Measurements from ENCODE around the gene BTRC. TPM values are rescaled to one million over a fixed set of nuclear protein-coding genes. Genes with fewer than 3 reads are reported as not detected.

Gene BTRC
- total RNA-seq, 2 donors from 2014 or later: 14.8 to 15.1 TPM

DNA sequence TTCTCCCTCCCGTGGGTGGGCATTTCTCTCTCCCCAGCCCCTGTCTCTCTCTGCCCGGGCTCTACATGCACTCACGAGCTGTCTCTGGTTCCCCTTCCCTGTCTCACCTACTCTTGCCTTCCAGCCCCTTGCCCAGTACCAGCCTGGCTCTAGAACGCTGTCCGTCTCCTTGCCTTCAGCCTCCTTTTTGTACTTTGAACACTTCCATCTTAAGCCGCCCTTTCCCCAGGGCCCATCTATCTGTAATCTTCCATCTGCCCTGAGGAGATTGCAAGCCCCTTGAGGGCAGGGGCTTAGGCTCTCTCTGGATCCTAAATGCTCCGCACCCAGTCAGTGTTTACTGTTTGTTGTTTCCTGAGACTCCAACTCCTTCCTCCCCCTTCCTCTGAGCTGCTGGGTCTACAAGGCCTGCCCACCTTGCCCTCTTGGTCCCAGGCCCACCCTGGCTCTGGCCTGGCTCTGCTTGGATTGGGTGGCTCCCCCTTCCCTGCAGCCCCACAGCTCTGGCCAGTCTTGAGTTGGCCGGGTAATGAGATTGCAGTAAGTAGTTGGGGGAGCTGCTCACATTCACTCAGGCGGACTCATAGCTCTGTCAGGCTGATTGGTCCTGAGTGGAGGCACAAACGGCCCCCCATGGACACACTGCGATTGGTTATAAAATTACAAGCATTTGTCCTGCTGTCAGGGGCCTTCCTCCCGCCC is 205.8 kb downstream of the BTRC start:
- Mint-ChIP-seq H3K36me3 (ENCODE audit: low read depth) (peaks cover 1% of the 10 kb centered on the region), H3K27ac (peak overlapping the region; percentile 32), H3K27me3 (peaks cover 6% of the 10 kb centered on the region), H3K9me3 (no peaks in the 10 kb centered on the region), H3K4me1 (peaks cover 20% of the 10 kb centered on the region), H3K4me3 (no peak overlapping the region)
- no peak for ATAC-seq (replicated peaks)

DNA sequence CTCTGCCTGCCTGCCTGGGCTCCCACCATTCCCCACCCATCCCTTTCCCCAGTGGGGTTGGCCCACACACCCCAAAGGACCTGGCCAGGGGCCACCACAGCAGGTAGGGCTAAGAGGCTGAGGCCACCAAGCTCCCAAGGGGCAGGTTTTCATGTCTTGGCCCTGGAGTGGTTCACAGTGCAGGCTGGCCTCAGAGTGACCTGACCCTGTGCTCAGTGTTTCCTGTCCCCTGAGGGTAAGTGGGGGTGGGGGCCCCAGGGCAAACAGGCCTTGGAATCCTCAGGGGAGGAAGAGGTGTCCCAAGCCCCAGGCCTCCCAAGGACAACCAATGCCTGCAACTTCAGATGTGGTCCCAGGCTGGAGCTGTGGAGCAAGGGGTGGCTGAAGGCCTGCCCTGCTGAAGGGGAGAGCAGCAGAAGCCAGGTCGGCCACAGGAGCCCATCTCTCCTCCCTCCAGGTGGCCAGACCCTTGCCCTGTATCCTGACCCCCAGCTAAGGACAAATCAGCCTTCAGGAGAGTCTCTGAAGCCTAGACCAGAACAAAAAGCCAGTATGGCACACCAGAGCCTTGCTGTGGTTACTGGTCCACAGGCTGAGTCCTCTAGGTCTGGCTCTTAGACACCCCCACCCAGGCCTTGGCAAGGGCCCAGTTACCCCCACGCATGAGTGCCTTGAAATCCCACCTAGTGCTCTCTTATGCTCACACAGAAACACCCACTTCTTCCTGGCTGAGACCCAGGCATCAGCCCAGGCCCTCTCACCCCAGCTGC is 206.5 kb downstream of the BTRC start:
- Mint-ChIP-seq H3K36me3 (ENCODE audit: low read depth) (no peaks in the 10 kb centered on the region), H3K27me3 (peaks cover 12% of the 10 kb centered on the region), H3K9me3 (no peaks in the 10 kb centered on the region), H3K4me1 (peaks cover 20% of the 10 kb centered on the region), H3K27ac (peak overlapping the region; percentile 67), H3K4me3 (no peak overlapping the region)
- no peak for ATAC-seq (replicated peaks)

GRCh38 chr10:101561068-101561915 is 207.3 kb downstream of the BTRC start:
- Mint-ChIP-seq H3K36me3 (ENCODE audit: low read depth) (no peaks in the 10 kb centered on the region), H3K27me3 (peaks cover 16% of the 10 kb centered on the region), H3K4me3 (no peak overlapping the region), H3K27ac (peak overlapping the region; percentile 67), H3K9me3 (no peaks in the 10 kb centered on the region), H3K4me1 (peaks cover 20% of the 10 kb centered on the region)
- ATAC-seq (replicated peaks): no peak

- no peaks in the 10 kb centered on the region for H3K36me3 Mint-ChIP-seq (ENCODE audit: low read depth)
- H3K27ac Mint-ChIP-seq: no peak overlapping the region
- H3K4me3 Mint-ChIP-seq: no peak overlapping the region
Measured at GRCh38 chr10:101562231-101562630, 208.3 kb downstream of the BTRC start.

DNA sequence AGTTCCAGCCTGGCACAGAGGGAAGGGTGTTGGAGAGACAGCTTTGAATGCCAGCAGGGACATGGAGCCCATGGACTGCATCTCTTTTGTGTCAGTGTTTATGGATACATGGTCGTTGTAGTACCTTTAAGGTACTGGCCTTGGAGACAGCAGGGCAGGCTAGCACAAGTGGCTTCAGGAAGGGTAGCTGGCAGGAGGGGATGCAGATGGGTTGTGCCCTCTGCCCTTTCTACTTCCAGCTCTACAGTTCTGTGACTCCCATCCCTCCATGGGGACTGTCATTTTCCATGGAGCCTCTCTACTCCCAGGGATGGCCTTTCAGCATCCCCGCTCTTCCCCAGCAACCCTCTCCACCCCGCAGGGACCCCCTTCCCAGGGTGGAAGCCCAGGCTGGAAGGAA is 209.0 kb downstream of the BTRC start:
- Mint-ChIP-seq H3K4me1 (peaks cover 19% of the 10 kb centered on the region), H3K27me3 (peaks cover 30% of the 10 kb centered on the region), H3K36me3 (ENCODE audit: low read depth) (no peaks in the 10 kb centered on the region), H3K9me3 (no peaks in the 10 kb centered on the region), H3K27ac (no peak overlapping the region), H3K4me3 (no peak overlapping the region)
- ATAC-seq (replicated peaks): no peak

More at GRCh38 chr10:101562231-101562630, 208.3 kb downstream of the BTRC start:
- no peak for ATAC-seq (replicated peaks)
- H3K9me3 Mint-ChIP-seq: no peaks in the 10 kb centered on the region
- H3K4me1 Mint-ChIP-seq: peaks cover 24% of the 10 kb centered on the region
- H3K27me3 Mint-ChIP-seq: peaks cover 23% of the 10 kb centered on the region

DNA sequence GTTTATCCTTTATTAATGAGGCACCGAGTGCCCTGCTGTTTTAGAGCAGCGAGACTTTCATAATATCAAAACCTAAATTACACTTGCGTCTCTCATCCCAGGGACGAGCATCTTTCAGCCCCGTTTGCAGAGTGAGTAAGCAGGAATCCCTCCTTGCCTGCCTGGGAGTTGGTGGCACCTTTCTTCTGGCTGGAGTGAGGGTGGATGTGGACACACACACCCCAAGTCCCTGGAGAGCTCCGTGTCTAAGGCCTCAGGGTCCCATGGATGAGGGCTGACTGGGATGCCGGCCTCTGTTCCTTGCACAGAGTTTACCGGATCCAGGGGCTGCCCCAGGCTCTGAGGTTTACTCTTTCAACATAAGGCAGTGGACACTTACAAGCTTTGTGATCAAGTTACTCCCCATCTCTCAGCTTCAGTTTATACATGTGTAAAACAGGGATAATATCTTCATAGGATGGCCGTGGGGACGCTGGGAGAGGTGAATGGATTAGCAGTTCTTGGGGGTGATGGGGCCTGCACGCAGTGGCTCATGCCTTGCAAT is 209.6 kb downstream of the BTRC start:
- Mint-ChIP-seq H3K27me3 (peaks cover 36% of the 10 kb centered on the region), H3K4me1 (peaks cover 15% of the 10 kb centered on the region)

DNA sequence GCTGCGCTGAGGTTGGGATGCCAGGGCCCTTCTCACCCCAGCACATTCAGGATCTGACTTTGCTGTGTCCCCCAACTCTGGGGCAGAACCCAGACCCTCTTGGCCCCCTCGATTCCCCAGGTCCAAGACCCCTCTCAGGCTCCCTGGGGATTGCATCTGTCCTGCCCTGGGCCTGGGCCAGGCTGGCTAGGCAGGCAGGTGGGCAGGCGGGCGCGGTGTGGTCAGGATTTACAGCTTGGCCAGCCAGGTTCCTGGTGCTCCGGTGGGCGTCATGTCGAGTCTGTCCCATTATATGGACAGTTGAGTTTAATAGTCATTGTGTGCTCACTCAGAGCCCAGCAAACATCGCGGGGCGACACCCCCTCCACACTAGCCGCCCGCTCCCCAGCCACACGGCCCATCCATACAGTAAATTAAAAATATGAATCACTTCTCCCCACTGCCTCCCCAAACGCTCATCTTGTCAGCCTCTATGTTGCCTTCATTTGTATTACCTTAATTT is 210.6 kb downstream of the BTRC start:
- H3K27me3 Mint-ChIP-seq: peaks cover 41% of the 10 kb centered on the region
- H3K4me1 Mint-ChIP-seq: peaks cover 9% of the 10 kb centered on the region
- no peaks in the 10 kb centered on the region for H3K9me3 Mint-ChIP-seq
- no peak for ATAC-seq (replicated peaks)
- H3K4me3 Mint-ChIP-seq: no peak overlapping the region
- no peak overlapping the region for H3K27ac Mint-ChIP-seq
- no peaks in the 10 kb centered on the region for H3K36me3 Mint-ChIP-seq (ENCODE audit: low read depth)

More for the DNA sequence above, 209.6 kb downstream of the BTRC start:
- Mint-ChIP-seq H3K36me3 (ENCODE audit: low read depth) (no peaks in the 10 kb centered on the region), H3K4me3 (no peak overlapping the region), H3K9me3 (no peaks in the 10 kb centered on the region), H3K27ac (no peak overlapping the region)
- no peak for ATAC-seq (replicated peaks)

- H3K4me3 Mint-ChIP-seq: no peak overlapping the region
- H3K4me1 Mint-ChIP-seq: peaks cover 6% of the 10 kb centered on the region
- no peak overlapping the region for H3K27ac Mint-ChIP-seq
- no peaks in the 10 kb centered on the region for H3K36me3 Mint-ChIP-seq (ENCODE audit: low read depth)
- H3K27me3 Mint-ChIP-seq: peaks cover 44% of the 10 kb centered on the region
- ATAC-seq (replicated peaks): no peak
- H3K9me3 Mint-ChIP-seq: no peaks in the 10 kb centered on the region
Measured at GRCh38 chr10:101565370-101565900, 211.5 kb downstream of the BTRC start.

GRCh38 chr10:101565936-101566332 is 212.0 kb downstream of the BTRC start:
- Mint-ChIP-seq H3K36me3 (ENCODE audit: low read depth) (no peaks in the 10 kb centered on the region), H3K4me1 (peaks cover 6% of the 10 kb centered on the region), H3K4me3 (no peak overlapping the region), H3K9me3 (no peaks in the 10 kb centered on the region), H3K27ac (no peak overlapping the region), H3K27me3 (peaks cover 44% of the 10 kb centered on the region)
- no peak for ATAC-seq (replicated peaks)

DNA sequence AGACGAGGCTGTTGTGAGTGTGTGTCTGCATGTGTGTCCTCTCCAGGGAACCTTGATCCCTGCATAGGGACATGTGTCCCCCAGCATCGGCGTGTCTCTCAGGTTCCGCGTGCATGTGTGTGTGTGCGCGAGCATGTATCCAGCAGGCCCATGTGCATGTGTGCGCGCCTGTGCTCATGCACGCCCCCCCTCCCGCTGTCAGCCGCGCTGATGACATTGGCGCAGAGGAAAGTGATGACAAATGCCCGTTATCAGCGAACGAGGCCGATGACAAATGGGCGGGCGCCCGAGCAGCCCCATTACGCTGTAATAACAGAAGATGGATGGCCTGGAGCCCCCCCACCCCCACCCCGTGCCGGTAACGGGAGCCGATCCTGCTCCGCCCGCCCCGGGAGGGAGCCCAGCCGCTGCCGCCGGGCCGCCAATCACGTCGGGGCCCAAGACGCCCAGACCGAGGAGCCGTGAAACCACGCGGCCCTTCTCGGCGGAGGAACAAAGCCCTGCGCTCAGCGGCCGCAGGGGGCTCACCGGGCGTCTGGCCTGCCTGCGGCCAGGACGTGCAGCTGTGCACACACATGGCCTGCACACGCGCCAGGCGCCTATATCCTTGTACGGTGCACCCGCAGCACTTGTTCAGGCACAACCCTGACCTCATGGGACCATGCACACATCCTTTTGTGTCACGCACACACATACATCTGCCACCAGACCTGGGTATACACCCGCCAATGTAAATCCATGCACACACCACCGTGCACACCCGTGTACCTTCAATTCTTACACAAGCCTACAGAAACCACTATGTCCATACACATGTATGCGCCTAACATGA is 212.6 kb downstream of the BTRC start:
- no peak overlapping the region for H3K4me3 Mint-ChIP-seq
- no peaks in the 10 kb centered on the region for H3K36me3 Mint-ChIP-seq (ENCODE audit: low read depth)
- no peak for ATAC-seq (replicated peaks)
- peaks cover 6% of the 10 kb centered on the region for H3K4me1 Mint-ChIP-seq
- no peak overlapping the region for H3K27ac Mint-ChIP-seq
- peaks cover 44% of the 10 kb centered on the region for H3K27me3 Mint-ChIP-seq
- no peaks in the 10 kb centered on the region for H3K9me3 Mint-ChIP-seq

- peak; percentile 42 for ATAC-seq (replicated peaks)
- peaks cover 6% of the 10 kb centered on the region for H3K4me1 Mint-ChIP-seq
- H3K4me3 Mint-ChIP-seq: no peak overlapping the region
- H3K27ac Mint-ChIP-seq: no peak overlapping the region
- peaks cover 44% of the 10 kb centered on the region for H3K27me3 Mint-ChIP-seq
- H3K36me3 Mint-ChIP-seq (ENCODE audit: low read depth): no peaks in the 10 kb centered on the region
- H3K9me3 Mint-ChIP-seq: no peaks in the 10 kb centered on the region
Measured at GRCh38 chr10:101567165-101568006, 213.4 kb downstream of the BTRC start.

- Mint-ChIP-seq H3K27ac (no peak overlapping the region), H3K27me3 (peaks cover 44% of the 10 kb centered on the region)
Measured at GRCh38 chr10:101568054-101568745, 214.2 kb downstream of the BTRC start.

More at GRCh38 chr10:101568054-101568745, 214.2 kb downstream of the BTRC start:
- Mint-ChIP-seq H3K4me3 (peak overlapping the region; percentile 20), H3K9me3 (no peaks in the 10 kb centered on the region), H3K4me1 (peaks cover 6% of the 10 kb centered on the region), H3K36me3 (ENCODE audit: low read depth) (no peaks in the 10 kb centered on the region)
- no peak for ATAC-seq (replicated peaks)

All from activated T-helper 17 cell treated with anti-CD3 and anti-CD28 coated beads, Interleukin-2, amount 50 U/mL, for 72 hours (primary cell).